Muscle of arm (tissue), 12 donors: ENCODE results near the gene BTBD9. TPM values are rescaled to one million over a fixed set of nuclear protein-coding genes. Genes with fewer than 3 reads are reported as not detected.
"Not testable (repeated sequence)": the region's sequence is repeated elsewhere in the genome, so short reads cannot be mapped to it uniquely, and the experiment has no call there.

Source experiments
- DNase-seq: peaks from one replicate; pipeline ENCODE4 v3.0.0-alpha.2; 2013
- polyA plus RNA-seq, 12 donors: library from polyadenylated mRNA; unstranded; fragments of 120-200 nt; gene quantifications; one replicate each; pipeline ENCODE4 v1.2.1, GENCODE V29; 2013; ENCODE audit not compliant: insufficient read length in 12 of 12

Gene BTBD9
- polyA plus RNA-seq, 12 donors, result 7.6 to 9.8 (median 8.5) TPM; not detected in 1

GRCh38 chr6:38650207-38650752 lies 10.6 kb upstream of the BTBD9 start:
- no peak for DNase-seq

GRCh38 chr6:38649744-38650143 lies 10.0 kb upstream of the BTBD9 start:
- no peak for DNase-seq

GRCh38 chr6:38648629-38649028 lies 8.9 kb upstream of the BTBD9 start:
- DNase-seq, result no peak

- no peak for DNase-seq
Measured at GRCh38 chr6:38646166-38646878, 6.6 kb upstream of the BTBD9 start.

GRCh38 chr6:38644951-38645350 lies 5.2 kb upstream of the BTBD9 start:
- no peak for DNase-seq

- no peak for DNase-seq
Measured at GRCh38 chr6:38640216-38640909, 634 bp upstream of the BTBD9 start.

GRCh38 chr6:38638941-38639497 lies 710 bp downstream of the BTBD9 start:
- no peak for DNase-seq

GRCh38 chr6:38637756-38638155 lies 2.0 kb downstream of the BTBD9 start:
- no peak for DNase-seq

- no peak for DNase-seq
Measured at GRCh38 chr6:38636027-38636426, 3.7 kb downstream of the BTBD9 start.

GRCh38 chr6:38634518-38634917 lies 5.2 kb downstream of the BTBD9 start:
- no peak for DNase-seq

- DNase-seq, result no peak
Measured at GRCh38 chr6:38632490-38632889, 7.2 kb downstream of the BTBD9 start.

- DNase-seq, result no peak
Measured at GRCh38 chr6:38631186-38631783, 8.4 kb downstream of the BTBD9 start.

GRCh38 chr6:38625217-38625616 lies 14.5 kb downstream of the BTBD9 start:
- no peak for DNase-seq

GRCh38 chr6:38619342-38619741 lies 20.4 kb downstream of the BTBD9 start:
- DNase-seq, result not testable (repeated sequence)

GRCh38 chr6:38618301-38618700 lies 21.4 kb downstream of the BTBD9 start:
- DNase-seq, result not testable (repeated sequence)

GRCh38 chr6:38617856-38618255 lies 21.9 kb downstream of the BTBD9 start:
- DNase-seq, result no peak

GRCh38 chr6:38612143-38612965 lies 27.4 kb downstream of the BTBD9 start:
- DNase-seq, result no peak

- DNase-seq, result peak; percentile 1
Measured at GRCh38 chr6:38610050-38610625, 29.6 kb downstream of the BTBD9 start.

GRCh38 chr6:38604700-38605099 lies 35.0 kb downstream of the BTBD9 start:
- no peak for DNase-seq

GRCh38 chr6:38603966-38604365 lies 35.8 kb downstream of the BTBD9 start:
- DNase-seq, result no peak

- DNase-seq, result no peak
Measured at GRCh38 chr6:38603496-38603895, 36.2 kb downstream of the BTBD9 start.
